Osteoblast (primary cell): ENCODE results near the gene CPD. TPM values are rescaled to one million over a fixed set of nuclear protein-coding genes. Genes with fewer than 3 reads are reported as not detected.
A peak's percentile ranks its signal among the peaks of the same experiment; 100 is the strongest.

Experiments
- DNase-seq: peaks from one replicate; pipeline ENCODE4 v3.0.0; 2011; ENCODE audit warnings: low spot score, mixed read lengths; ENCODE audit not compliant: insufficient read length; ENCODE audit errors: missing footprints
- H2AFZ ChIP-seq: 2 replicates; pipeline ENCODE4 v1.6.0; 2011; ENCODE audit warnings: mild to moderate bottlenecking, low read length
- H3K27ac ChIP-seq: 2 replicates; pipeline ENCODE4 v1.5.1; 2011; ENCODE audit warnings: mild to moderate bottlenecking, low read depth, low read length, moderate library complexity
- H3K27me3 ChIP-seq: 2 replicates; pipeline ENCODE4 v1.6.0; 2012; ENCODE audit warnings: mild to moderate bottlenecking, control low read depth, inconsistent platforms, low read length, moderate library complexity; ENCODE audit not compliant: insufficient read depth
- H3K36me3 ChIP-seq: 2 replicates; pipeline ENCODE4 v1.5.1; 2011; ENCODE audit warnings: mild to moderate bottlenecking, low read length, control low read depth, moderate library complexity; ENCODE audit not compliant: insufficient read depth
- H3K4me1 ChIP-seq: 2 replicates; pipeline ENCODE4 v1.5.1; 2011; ENCODE audit warnings: mild to moderate bottlenecking, low read length, control low read depth, moderate library complexity; ENCODE audit not compliant: insufficient read depth
- H3K4me2 ChIP-seq: 2 replicates; pipeline ENCODE4 v1.6.0; 2011; ENCODE audit warnings: mild to moderate bottlenecking, low read length; ENCODE audit not compliant: insufficient read depth
- H3K4me3 ChIP-seq: fragments of 200-600 bp; sonication (generic); 3 replicates; pipeline ENCODE4 v1.5.1; 2012; ENCODE audit warnings: mild to moderate bottlenecking, low read length, inconsistent platforms; ENCODE audit not compliant: insufficient read depth
- H3K79me2 ChIP-seq: 2 replicates; pipeline ENCODE4 v1.6.0; 2012; ENCODE audit warnings: mild to moderate bottlenecking, low read length, control low read depth, inconsistent platforms; ENCODE audit not compliant: insufficient read depth
- H3K9me3 ChIP-seq: 2 replicates; pipeline ENCODE4 v1.5.1; 2011; ENCODE audit warnings: low read depth, low read length, control low read depth
- H4K20me1 ChIP-seq: 2 replicates; pipeline ENCODE4 v1.6.0; 2012; ENCODE audit warnings: mild to moderate bottlenecking, low read length, control low read depth; ENCODE audit not compliant: insufficient read depth
- CTCF ChIP-seq: IDR thresholded peaks from 2 replicates; pipeline ENCODE4 v1.5.1; 2011; ENCODE audit warnings: mild to moderate bottlenecking, low read depth, low read length, moderate library complexity; ENCODE audit errors: extremely low read depth
- total RNA-seq: library from RNA; depleted of rRNA; stranded (reverse); fragments of >200 nt; gene quantifications from 2 replicates; pipeline ENCODE4 v1.2.3, GENCODE V29; 2012

CPD gene
- total RNA-seq, 1 donor, result 95.2 TPM

GRCh38 chr17:30493780-30494179 lies 115.1 kb downstream of the CPD start:
- no peak overlapping the region for H3K4me3 ChIP-seq
- no peak overlapping the region for H3K27ac ChIP-seq
- H3K9me3 ChIP-seq, result no peaks in the 10 kb centered on the region
- DNase-seq, result no peak
- H3K79me2 ChIP-seq, result peaks cover 5% of the 10 kb centered on the region
- H3K36me3 ChIP-seq, result peaks cover 87% of the 10 kb centered on the region
- H3K27me3 ChIP-seq, result no peaks in the 10 kb centered on the region
- no peak overlapping the region for H2AFZ ChIP-seq
- H3K4me2 ChIP-seq, result no peak overlapping the region
- H4K20me1 ChIP-seq, result no peaks in the 10 kb centered on the region
- no peaks in the 10 kb centered on the region for H3K4me1 ChIP-seq
- TF ChIP-seq CTCF, result no peak

GRCh38 chr17:30495586-30495985 lies 116.9 kb downstream of the CPD start:
- H3K9me3 ChIP-seq, result no peaks in the 10 kb centered on the region
- no peak overlapping the region for H2AFZ ChIP-seq
- no peaks in the 10 kb centered on the region for H3K4me1 ChIP-seq
- no peaks in the 10 kb centered on the region for H4K20me1 ChIP-seq
- no peak overlapping the region for H3K4me2 ChIP-seq
- no peak overlapping the region for H3K27ac ChIP-seq
- no peak overlapping the region for H3K4me3 ChIP-seq
- TF ChIP-seq CTCF, result no peak
- H3K36me3 ChIP-seq, result peaks cover 71% of the 10 kb centered on the region
- peaks cover 5% of the 10 kb centered on the region for H3K79me2 ChIP-seq
- no peak for DNase-seq
- H3K27me3 ChIP-seq, result no peaks in the 10 kb centered on the region

- H2AFZ ChIP-seq, result no peak overlapping the region
- no peaks in the 10 kb centered on the region for H3K4me1 ChIP-seq
- peak; percentile 27 for DNase-seq
- no peak for TF ChIP-seq CTCF
- no peak overlapping the region for H3K4me3 ChIP-seq
- H3K36me3 ChIP-seq, result peaks cover 44% of the 10 kb centered on the region
- H4K20me1 ChIP-seq, result no peaks in the 10 kb centered on the region
- H3K27me3 ChIP-seq, result no peaks in the 10 kb centered on the region
- H3K79me2 ChIP-seq, result peaks cover 3% of the 10 kb centered on the region
- H3K4me2 ChIP-seq, result no peak overlapping the region
- H3K27ac ChIP-seq, result no peak overlapping the region
- H3K9me3 ChIP-seq, result no peaks in the 10 kb centered on the region
These were observed 124.8 kb downstream of the CPD start for GRCh38 chr17:30503558-30503957.

- Histone ChIP-seq H3K4me3 (no peak overlapping the region), H4K20me1 (no peaks in the 10 kb centered on the region), H3K79me2 (peaks cover 2% of the 10 kb centered on the region), H3K27ac (no peak overlapping the region), H3K4me1 (no peaks in the 10 kb centered on the region), H3K4me2 (no peak overlapping the region), H3K27me3 (no peaks in the 10 kb centered on the region), H2AFZ (no peak overlapping the region), H3K9me3 (no peaks in the 10 kb centered on the region), H3K36me3 (peaks cover 40% of the 10 kb centered on the region)
- no peak for DNase-seq
- TF ChIP-seq CTCF, result no peak
These were observed 127.2 kb downstream of the CPD start for GRCh38 chr17:30505868-30506417.
